ENCODE measurements around the gene DDX31.

DDX31 gene

GRCh38 chr9:132637351-132637750 is 32.4 kb downstream of the DDX31 start:
- no peak for DNase-seq (ENCODE audit: low read depth)

GRCh38 chr9:132634327-132634726 is 35.5 kb downstream of the DDX31 start:
- no peak for DNase-seq (ENCODE audit: low read depth)

GRCh38 chr9:132632413-132633129 is 37.2 kb downstream of the DDX31 start:
- DNase-seq (ENCODE audit: low read depth): no peak

- DNase-seq (ENCODE audit: low read depth): no peak
These were observed 38.1 kb downstream of the DDX31 start for GRCh38 chr9:132631685-132632084.

- no peak for DNase-seq (ENCODE audit: low read depth)
These were observed 38.5 kb downstream of the DDX31 start for GRCh38 chr9:132631280-132631679.

GRCh38 chr9:132630811-132631210 is 39.0 kb downstream of the DDX31 start:
- no peak for DNase-seq (ENCODE audit: low read depth)

- no peak for DNase-seq (ENCODE audit: low read depth)
These were observed 39.7 kb downstream of the DDX31 start for GRCh38 chr9:132630116-132630515.

- no peak for DNase-seq (ENCODE audit: low read depth)
These were observed 41.0 kb downstream of the DDX31 start for GRCh38 chr9:132628746-132629145.

- DNase-seq (ENCODE audit: low read depth): no peak
These were observed 42.2 kb downstream of the DDX31 start for GRCh38 chr9:132627594-132627993.

GRCh38 chr9:132627106-132627505 is 42.7 kb downstream of the DDX31 start:
- no peak for DNase-seq (ENCODE audit: low read depth)

- DNase-seq (ENCODE audit: low read depth): no peak
These were observed 43.5 kb downstream of the DDX31 start for GRCh38 chr9:132626285-132626684.

GRCh38 chr9:132622159-132622558 is 47.6 kb downstream of the DDX31 start:
- no peak for DNase-seq (ENCODE audit: low read depth)

- no peak for DNase-seq (ENCODE audit: low read depth)
These were observed 53.1 kb downstream of the DDX31 start for GRCh38 chr9:132616725-132617124.

GRCh38 chr9:132615774-132616173 is 54.0 kb downstream of the DDX31 start:
- no peak for DNase-seq (ENCODE audit: low read depth)

- DNase-seq (ENCODE audit: low read depth): no peak
These were observed 55.5 kb downstream of the DDX31 start for GRCh38 chr9:132614324-132614723.

GRCh38 chr9:132610661-132611060 is 59.1 kb downstream of the DDX31 start:
- DNase-seq (ENCODE audit: low read depth): no peak

GRCh38 chr9:132609829-132610228 is 60.0 kb downstream of the DDX31 start:
- DNase-seq (ENCODE audit: low read depth): peak; percentile 80

- DNase-seq (ENCODE audit: low read depth): no peak
These were observed 60.6 kb downstream of the DDX31 start for GRCh38 chr9:132609184-132609583.

GRCh38 chr9:132606066-132606465 is 63.7 kb downstream of the DDX31 start:
- no peak for DNase-seq (ENCODE audit: low read depth)

- no peak for DNase-seq (ENCODE audit: low read depth)
These were observed 64.4 kb downstream of the DDX31 start for GRCh38 chr9:132605387-132605786.

GRCh38 chr9:132602207-132602606 is 67.6 kb downstream of the DDX31 start:
- DNase-seq (ENCODE audit: low read depth): no peak

- no peak for DNase-seq (ENCODE audit: low read depth)
These were observed 69.3 kb downstream of the DDX31 start for GRCh38 chr9:132600326-132600984.

GRCh38 chr9:132597073-132597775 is 72.6 kb downstream of the DDX31 start:
- DNase-seq (ENCODE audit: low read depth): no peak
